ENCODE data around the gene GTF2A1.

DNA sequence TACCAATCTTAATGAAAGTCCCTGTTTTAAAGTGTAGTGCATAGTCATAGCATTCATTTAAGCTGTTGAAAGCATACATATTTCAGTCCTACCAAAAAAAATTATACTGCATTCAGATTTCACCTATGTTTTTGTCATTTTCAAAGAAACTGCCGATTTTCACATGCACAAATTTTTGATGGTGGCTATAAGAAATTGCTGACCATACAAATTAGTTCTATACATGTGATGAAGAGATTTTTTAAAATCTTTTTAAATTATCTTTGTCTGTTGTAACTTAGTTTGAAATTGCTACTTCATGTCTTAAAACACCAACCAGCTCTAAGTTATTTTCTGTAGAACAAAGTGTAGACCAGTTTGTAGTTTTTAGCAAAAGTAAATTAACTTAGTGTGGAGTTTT, 3.5 kb upstream of the GTF2A1 start:
- TF ChIP-seq POLR2A (IDR thresholded peaks at IDR 0.05), result no peak
- TF ChIP-seq, protein P1, sequence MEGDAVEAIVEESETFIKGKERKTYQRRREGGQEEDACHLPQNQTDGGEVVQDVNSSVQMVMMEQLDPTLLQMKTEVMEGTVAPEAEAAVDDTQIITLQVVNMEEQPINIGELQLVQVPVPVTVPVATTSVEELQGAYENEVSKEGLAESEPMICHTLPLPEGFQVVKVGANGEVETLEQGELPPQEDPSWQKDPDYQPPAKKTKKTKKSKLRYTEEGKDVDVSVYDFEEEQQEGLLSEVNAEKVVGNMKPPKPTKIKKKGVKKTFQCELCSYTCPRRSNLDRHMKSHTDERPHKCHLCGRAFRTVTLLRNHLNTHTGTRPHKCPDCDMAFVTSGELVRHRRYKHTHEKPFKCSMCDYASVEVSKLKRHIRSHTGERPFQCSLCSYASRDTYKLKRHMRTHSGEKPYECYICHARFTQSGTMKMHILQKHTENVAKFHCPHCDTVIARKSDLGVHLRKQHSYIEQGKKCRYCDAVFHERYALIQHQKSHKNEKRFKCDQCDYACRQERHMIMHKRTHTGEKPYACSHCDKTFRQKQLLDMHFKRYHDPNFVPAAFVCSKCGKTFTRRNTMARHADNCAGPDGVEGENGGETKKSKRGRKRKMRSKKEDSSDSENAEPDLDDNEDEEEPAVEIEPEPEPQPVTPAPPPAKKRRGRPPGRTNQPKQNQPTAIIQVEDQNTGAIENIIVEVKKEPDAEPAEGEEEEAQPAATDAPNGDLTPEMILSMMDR (IDR thresholded peaks at IDR 0.05 in 4 of 5, conservative IDR thresholded peaks at IDR 0.05 in 1 of 5), result no peak
